Mesendoderm (in vitro differentiated cells): ENCODE results near the gene ACOT7.

Source experiments
- DNase-seq: peaks from one replicate; pipeline ENCODE4 v3.0.0; 2013
- H2AK5ac ChIP-seq: 2 replicates; pipeline ENCODE4 v1.6.1; 2013; ENCODE audit warnings: low read length, inconsistent platforms
- H2BK120ac ChIP-seq: 2 replicates; pipeline ENCODE4 v1.6.1; 2013; ENCODE audit warnings: low read depth, mild to moderate bottlenecking, low read length, moderate library complexity, mixed read lengths
- H2BK15ac ChIP-seq: replicated peaks from 2 replicates; pipeline ENCODE4 v1.6.1; 2013; ENCODE audit warnings: low read depth, mild to moderate bottlenecking, moderate library complexity
- H2BK5ac ChIP-seq: 2 replicates; pipeline ENCODE4 v1.6.1; 2013; ENCODE audit warnings: low read length, inconsistent platforms
- H3K18ac ChIP-seq: 2 replicates; pipeline ENCODE4 v1.6.1; 2013; ENCODE audit warnings: mild to moderate bottlenecking, low read length, mixed read lengths
- H3K23ac ChIP-seq: one replicate; pipeline ENCODE4 v1.6.1; 2013; ENCODE audit warnings: low read length
- H3K27ac ChIP-seq: 2 replicates; pipeline ENCODE4 v1.5.1; 2013; ENCODE audit warnings: low read depth, mild to moderate bottlenecking, inconsistent platforms, low read length, moderate library complexity
- H3K27me3 ChIP-seq: 2 replicates; pipeline ENCODE4 v1.6.1; 2013; ENCODE audit warnings: low read length, control low read depth, mild to moderate bottlenecking, inconsistent platforms; ENCODE audit not compliant: insufficient read depth, poor library complexity
- H3K36me3 ChIP-seq: 2 replicates; pipeline ENCODE4 v1.6.1; 2013; ENCODE audit warnings: low read length, inconsistent platforms; ENCODE audit not compliant: control insufficient read depth, insufficient read depth
- H3K4ac ChIP-seq: one replicate; pipeline ENCODE4 v1.6.1; 2013; ENCODE audit warnings: low read depth, mild to moderate bottlenecking, low read length, moderate library complexity
- H3K4me1 ChIP-seq: 2 replicates; pipeline ENCODE4 v1.6.1; 2013; ENCODE audit warnings: low read depth, low read length, inconsistent platforms; ENCODE audit not compliant: control insufficient read depth
- H3K4me2 ChIP-seq: 2 replicates; pipeline ENCODE4 v1.6.1; 2013; ENCODE audit warnings: low read length
- H3K4me3 ChIP-seq: 2 replicates; pipeline ENCODE4 v1.5.1; 2013; ENCODE audit warnings: mild to moderate bottlenecking, low read length
- H3K56ac ChIP-seq: one replicate; pipeline ENCODE4 v1.6.1; 2013; ENCODE audit warnings: low read length
- H3K79me1 ChIP-seq: 2 replicates; pipeline ENCODE4 v1.6.1; 2013; ENCODE audit warnings: low read length, inconsistent platforms
- H3K79me2 ChIP-seq: 2 replicates; pipeline ENCODE4 v1.6.1; 2013; ENCODE audit warnings: mild to moderate bottlenecking, low read length; ENCODE audit not compliant: control insufficient read depth, insufficient read depth
- H3K9ac ChIP-seq: 2 replicates; pipeline ENCODE4 v1.6.1; 2013; ENCODE audit warnings: low read length, inconsistent platforms
- H4K5ac ChIP-seq: one replicate; pipeline ENCODE4 v1.6.1; 2013; ENCODE audit warnings: low read length
- H4K8ac ChIP-seq: one replicate; pipeline ENCODE4 v1.6.1; 2013; ENCODE audit warnings: low read depth, mild to moderate bottlenecking, control low read depth, low read length, moderate library complexity
- WGBS: extraction: QIAGEN DNeasy Blood & Tissue Kit; methylation state at CpG from one replicate; pipeline ENCODE4 v1.1.7; 2013; ENCODE audit warnings: low lambda C conversion rate, missing lambda C conversion rate; ENCODE audit not compliant: insufficient coverage; ENCODE audit errors: extremely low coverage; 5-methylcytosine and 5-hydroxymethylcytosine counted together

Gene ACOT7

DNA sequence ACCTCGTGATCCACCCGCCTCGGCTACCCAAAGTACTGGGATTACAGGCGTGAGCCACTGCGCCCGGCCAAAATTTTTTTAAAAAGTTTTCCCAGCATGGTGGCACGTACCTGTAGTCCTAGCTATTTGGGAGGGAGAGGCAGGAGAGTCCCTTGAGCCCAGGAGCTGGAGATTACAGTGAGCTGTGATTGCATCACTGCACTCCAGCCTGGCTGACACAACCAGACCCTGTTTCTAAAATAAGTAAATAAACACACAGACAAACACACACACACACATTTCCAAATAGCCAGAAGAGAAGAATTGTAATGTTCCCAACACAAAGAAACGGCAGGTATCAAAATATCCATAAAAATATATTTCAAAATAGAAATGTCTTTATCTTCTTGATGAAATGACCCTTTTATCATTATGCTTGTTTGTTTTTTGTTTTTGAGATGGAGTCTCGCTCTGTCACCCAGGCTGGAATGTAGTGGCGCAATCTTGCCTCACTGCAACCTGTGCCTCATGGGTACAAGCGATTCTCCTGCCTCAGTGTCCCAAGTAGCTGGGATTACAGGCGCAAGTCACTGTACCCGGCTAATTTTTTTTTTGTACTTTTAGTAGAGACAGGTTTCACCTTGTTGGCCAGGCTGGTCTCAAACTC, 16.8 kb upstream of the ACOT7 start:
- H2AK5ac ChIP-seq, result no peak overlapping the region
- H3K79me1 ChIP-seq, result no peaks in the 10 kb centered on the region
- no peak overlapping the region for H2BK15ac ChIP-seq
- no peak overlapping the region for H3K4me3 ChIP-seq
- H4K5ac ChIP-seq, result no peak overlapping the region
- H3K27ac ChIP-seq, result no peak overlapping the region
- no peak overlapping the region for H3K4ac ChIP-seq
- H3K56ac ChIP-seq, result no peak overlapping the region
- H4K8ac ChIP-seq, result no peak overlapping the region
- H3K18ac ChIP-seq, result no peak overlapping the region
- no peak overlapping the region for H3K4me2 ChIP-seq
- H2BK5ac ChIP-seq, result no peak overlapping the region
- no peak for DNase-seq
- H2BK120ac ChIP-seq, result no peak overlapping the region
- H3K36me3 ChIP-seq, result no peaks in the 10 kb centered on the region
- H3K9ac ChIP-seq, result no peak overlapping the region
- H3K79me2 ChIP-seq, result no peaks in the 10 kb centered on the region
- no peak overlapping the region for H3K23ac ChIP-seq
- no CpG with 5 or more reads among the region's 13 CpGs for WGBS
- no peaks in the 10 kb centered on the region for H3K27me3 ChIP-seq
- no peaks in the 10 kb centered on the region for H3K4me1 ChIP-seq

DNA sequence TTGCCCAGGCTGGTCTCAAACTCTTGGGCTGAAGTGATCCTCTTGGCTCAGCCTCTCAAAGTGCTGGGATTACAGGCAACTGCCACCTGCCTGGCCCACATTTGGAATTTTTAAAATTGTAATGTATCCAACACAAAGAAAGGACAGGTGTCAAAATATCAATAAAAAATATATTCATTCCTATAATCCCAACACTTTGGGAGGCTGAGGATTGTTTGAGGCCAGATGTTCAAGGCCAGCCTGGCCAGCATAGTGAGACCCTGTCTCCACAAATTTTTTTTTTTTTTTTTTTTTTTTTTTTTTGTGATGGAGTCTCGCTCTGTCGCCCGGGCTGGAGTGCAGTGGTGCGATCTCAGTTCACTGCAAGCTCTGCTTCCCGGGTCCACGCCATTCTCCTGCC, 16.2 kb upstream of the ACOT7 start:
- Histone ChIP-seq H3K18ac (no peak overlapping the region), H4K8ac (no peak overlapping the region), H3K79me1 (no peaks in the 10 kb centered on the region), H3K79me2 (no peaks in the 10 kb centered on the region), H3K4ac (no peak overlapping the region), H2AK5ac (no peak overlapping the region), H3K27me3 (no peaks in the 10 kb centered on the region), H3K4me3 (no peak overlapping the region), H3K56ac (no peak overlapping the region), H4K5ac (no peak overlapping the region), H3K27ac (no peak overlapping the region), H3K4me2 (no peak overlapping the region), H2BK120ac (no peak overlapping the region), H3K36me3 (no peaks in the 10 kb centered on the region), H3K4me1 (no peaks in the 10 kb centered on the region), H2BK5ac (no peak overlapping the region), H3K23ac (no peak overlapping the region), H2BK15ac (no peak overlapping the region), H3K9ac (no peak overlapping the region)
- no CpG with 5 or more reads among the region's 6 CpGs for WGBS
- no peak for DNase-seq

DNA sequence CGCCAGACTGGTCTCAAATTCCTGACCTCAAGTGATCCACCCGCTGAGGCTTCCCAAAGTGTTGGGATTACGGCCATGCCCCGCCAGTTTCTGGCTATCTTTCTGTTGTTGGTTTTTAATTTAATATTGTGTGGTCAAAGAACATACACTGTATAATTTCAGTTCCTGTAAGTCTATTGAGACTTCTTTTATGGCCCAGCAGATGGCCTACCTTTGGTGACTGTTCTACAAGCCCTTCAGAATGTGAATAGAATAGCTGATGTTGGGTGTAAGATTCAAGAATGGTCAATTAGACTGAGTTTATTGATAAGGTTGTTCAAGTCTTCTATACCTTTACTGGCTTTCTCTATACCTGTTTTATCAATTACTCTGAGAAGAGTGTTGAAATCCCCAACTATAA, 15.5 kb upstream of the ACOT7 start:
- Histone ChIP-seq H2BK15ac (no peak overlapping the region), H4K8ac (no peak overlapping the region), H3K36me3 (no peaks in the 10 kb centered on the region), H3K79me2 (no peaks in the 10 kb centered on the region), H3K4me2 (no peak overlapping the region), H3K18ac (no peak overlapping the region), H3K9ac (no peak overlapping the region), H3K23ac (no peak overlapping the region), H2AK5ac (no peak overlapping the region), H2BK120ac (no peak overlapping the region), H3K79me1 (no peaks in the 10 kb centered on the region), H3K4me1 (no peaks in the 10 kb centered on the region), H3K27me3 (no peaks in the 10 kb centered on the region), H3K4me3 (no peak overlapping the region), H4K5ac (no peak overlapping the region), H3K4ac (no peak overlapping the region), H2BK5ac (no peak overlapping the region), H3K27ac (no peak overlapping the region), H3K56ac (no peak overlapping the region)
- WGBS, result no CpG with 5 or more reads among the region's 4 CpGs
- DNase-seq, result no peak

DNA sequence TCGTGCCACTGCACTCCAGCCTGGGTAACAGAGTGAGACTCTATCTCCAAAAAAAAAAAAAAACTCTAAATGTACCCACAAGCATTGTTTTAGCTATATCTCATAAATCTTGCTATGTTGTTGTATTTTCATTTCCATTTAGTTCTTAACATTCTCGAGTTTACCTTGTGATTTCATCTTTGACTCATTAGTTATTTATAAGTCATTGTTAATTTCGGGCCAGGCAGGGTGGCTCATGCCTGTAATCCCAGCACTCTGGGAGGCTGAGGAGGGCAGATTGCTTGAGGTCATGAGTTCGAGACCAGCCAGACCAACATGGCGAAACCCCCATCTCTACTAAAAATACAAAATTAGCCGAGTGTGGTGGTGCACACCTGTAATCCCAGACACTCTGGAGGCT, 14.5 kb upstream of the ACOT7 start:
- Histone ChIP-seq H4K8ac (no peak overlapping the region), H2AK5ac (no peak overlapping the region), H3K36me3 (no peaks in the 10 kb centered on the region), H3K4ac (no peak overlapping the region), H4K5ac (no peak overlapping the region), H2BK15ac (no peak overlapping the region), H3K79me1 (no peaks in the 10 kb centered on the region), H2BK120ac (no peak overlapping the region), H3K56ac (no peak overlapping the region), H3K23ac (no peak overlapping the region), H3K4me2 (no peak overlapping the region), H3K27me3 (no peaks in the 10 kb centered on the region), H3K79me2 (no peaks in the 10 kb centered on the region), H3K4me3 (no peak overlapping the region), H3K9ac (no peak overlapping the region), H3K4me1 (no peaks in the 10 kb centered on the region), H2BK5ac (no peak overlapping the region), H3K27ac (no peak overlapping the region), H3K18ac (no peak overlapping the region)
- no CpG with 5 or more reads among the region's 6 CpGs for WGBS
- DNase-seq, result no peak

DNA sequence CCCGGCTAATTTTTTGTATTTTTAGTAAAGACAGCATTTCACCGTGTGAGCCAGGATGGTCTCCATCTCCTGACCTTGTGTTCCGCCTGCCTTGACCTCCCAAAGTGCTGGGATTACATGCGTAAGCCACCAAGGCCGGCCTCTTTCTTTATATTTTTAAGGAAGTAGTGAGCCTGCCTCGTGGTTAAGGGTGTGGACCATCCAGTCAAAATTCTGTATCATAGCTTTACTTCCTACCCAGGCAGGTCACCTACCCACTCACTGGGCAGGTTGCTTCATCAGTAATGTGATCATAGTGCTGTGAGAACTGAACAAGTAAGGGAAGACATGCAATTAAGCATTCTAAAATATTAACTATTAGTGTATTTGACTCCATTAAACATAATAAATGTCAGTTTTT, 8.1 kb upstream of the ACOT7 start:
- WGBS, result no CpG with 5 or more reads among the region's 6 CpGs

DNA sequence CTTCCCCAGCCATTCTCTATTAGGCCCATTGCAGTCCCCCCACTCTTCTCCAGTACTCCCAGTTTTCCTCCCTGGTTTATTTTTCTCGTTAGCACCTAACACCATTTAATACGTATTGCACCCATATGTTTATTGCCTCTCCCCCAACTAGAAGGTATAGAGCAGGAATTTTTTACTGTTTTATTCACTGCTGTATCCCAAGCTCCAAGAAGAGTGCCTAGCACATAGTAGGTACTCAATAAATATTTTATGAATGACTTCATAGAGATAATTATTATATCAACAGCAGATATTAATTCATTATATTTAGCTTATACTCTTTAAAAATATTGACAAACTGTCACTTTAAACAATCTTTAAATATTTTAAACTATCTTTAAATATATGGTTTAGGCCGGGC, 5.7 kb upstream of the ACOT7 start:
- no peak overlapping the region for H3K4me3 ChIP-seq
- H3K56ac ChIP-seq, result no peak overlapping the region
- H3K18ac ChIP-seq, result no peak overlapping the region
- no peak overlapping the region for H2AK5ac ChIP-seq
- H3K4me1 ChIP-seq, result no peaks in the 10 kb centered on the region
- H3K79me2 ChIP-seq, result no peaks in the 10 kb centered on the region
- H2BK120ac ChIP-seq, result no peak overlapping the region
- no peak overlapping the region for H3K27ac ChIP-seq
- WGBS, result no CpG with 5 or more reads among the region's 3 CpGs
- H3K79me1 ChIP-seq, result no peaks in the 10 kb centered on the region
- no peak overlapping the region for H3K4me2 ChIP-seq
- no peak overlapping the region for H2BK5ac ChIP-seq
- no peak overlapping the region for H4K5ac ChIP-seq
- H3K9ac ChIP-seq, result no peak overlapping the region
- H3K23ac ChIP-seq, result no peak overlapping the region
- H3K36me3 ChIP-seq, result no peaks in the 10 kb centered on the region
- H4K8ac ChIP-seq, result no peak overlapping the region
- H3K4ac ChIP-seq, result no peak overlapping the region
- H3K27me3 ChIP-seq, result no peaks in the 10 kb centered on the region
- no peak overlapping the region for H2BK15ac ChIP-seq
- DNase-seq, result no peak

More for the DNA sequence above, 8.1 kb upstream of the ACOT7 start:
- Histone ChIP-seq H4K8ac (no peak overlapping the region), H3K18ac (no peak overlapping the region), H2BK120ac (no peak overlapping the region), H2AK5ac (no peak overlapping the region), H2BK5ac (no peak overlapping the region), H3K9ac (no peak overlapping the region), H3K36me3 (no peaks in the 10 kb centered on the region), H2BK15ac (no peak overlapping the region), H3K4me3 (no peak overlapping the region), H3K4me2 (no peak overlapping the region), H3K4me1 (no peaks in the 10 kb centered on the region), H3K23ac (no peak overlapping the region), H4K5ac (no peak overlapping the region), H3K79me1 (no peaks in the 10 kb centered on the region), H3K27ac (no peak overlapping the region), H3K79me2 (no peaks in the 10 kb centered on the region), H3K27me3 (no peaks in the 10 kb centered on the region), H3K4ac (no peak overlapping the region), H3K56ac (no peak overlapping the region)
- DNase-seq, result no peak
